Fibroblast of upper back skin (primary cell): Measurements from ENCODE around the gene APCDD1.

Source experiments
- DNase-seq: peaks from one replicate; pipeline ENCODE4 v3.0.0-alpha.2; 2013

APCDD1 gene

DNA sequence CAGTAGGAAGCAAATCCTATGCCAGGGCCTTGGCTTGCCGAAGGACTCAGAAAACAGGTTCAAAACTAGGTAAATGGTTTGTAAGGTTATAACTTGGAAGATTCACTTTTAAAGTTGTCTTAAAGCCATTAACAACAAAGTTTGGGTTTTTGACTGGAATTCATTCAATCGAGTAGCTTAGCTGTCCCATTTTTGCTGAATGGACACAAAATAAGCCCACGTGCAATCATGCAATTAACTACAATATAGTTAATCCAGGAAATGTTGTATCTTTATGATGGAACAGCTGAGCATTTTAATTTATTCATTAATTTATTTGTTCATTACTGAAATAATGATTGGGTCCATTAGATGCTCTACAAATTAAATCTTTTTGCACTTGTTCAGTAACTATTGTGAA lies 18.3 kb upstream of the APCDD1 start:
- no peak for DNase-seq

GRCh38 chr18:10437837-10438236 lies 16.6 kb upstream of the APCDD1 start:
- no peak for DNase-seq

GRCh38 chr18:10439898-10440297 lies 14.5 kb upstream of the APCDD1 start:
- DNase-seq: no peak

GRCh38 chr18:10440884-10441283 lies 13.6 kb upstream of the APCDD1 start:
- peak; percentile 66 for DNase-seq

- DNase-seq: no peak
Measured at GRCh38 chr18:10441472-10441871, 13.0 kb upstream of the APCDD1 start.

DNA sequence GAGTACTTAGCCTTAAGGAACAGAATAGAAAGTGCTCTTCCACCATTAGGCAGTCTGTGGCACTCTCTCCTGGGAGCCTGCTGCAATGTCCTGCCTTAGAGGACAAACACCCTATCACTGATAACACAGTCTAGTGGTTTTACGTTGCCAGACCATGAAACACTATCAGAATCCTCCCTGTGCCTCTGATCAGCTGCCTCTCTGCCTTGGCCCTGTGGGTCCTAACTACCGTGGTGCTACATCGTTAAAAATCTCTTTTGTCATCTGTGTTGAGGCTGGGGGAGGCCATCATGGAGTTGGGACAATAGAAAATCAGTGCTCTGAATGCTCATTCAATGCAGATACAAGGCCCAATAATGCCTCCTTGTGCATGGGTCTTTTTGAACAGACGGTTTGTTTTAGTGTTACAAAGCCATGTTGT lies 11.9 kb upstream of the APCDD1 start:
- no peak for DNase-seq

DNA sequence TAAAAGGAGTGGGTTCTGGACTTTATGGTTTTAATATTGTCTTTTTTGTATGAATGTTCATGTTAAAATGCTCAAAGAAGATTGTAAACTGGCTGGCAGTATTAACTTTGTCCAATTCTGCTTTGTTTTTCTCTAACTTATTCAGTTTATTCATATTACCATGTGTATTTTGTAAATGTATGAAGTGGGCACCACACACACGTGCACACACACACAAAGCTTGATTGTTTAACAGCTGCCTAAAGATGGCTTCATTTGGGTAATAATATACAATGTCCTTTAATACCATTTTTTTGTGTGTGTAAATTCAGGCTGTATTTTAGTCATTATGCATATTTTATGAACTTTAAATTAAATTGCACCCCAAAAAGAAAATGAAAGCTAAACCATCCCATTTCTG lies 11.4 kb upstream of the APCDD1 start:
- no peak for DNase-seq

DNA sequence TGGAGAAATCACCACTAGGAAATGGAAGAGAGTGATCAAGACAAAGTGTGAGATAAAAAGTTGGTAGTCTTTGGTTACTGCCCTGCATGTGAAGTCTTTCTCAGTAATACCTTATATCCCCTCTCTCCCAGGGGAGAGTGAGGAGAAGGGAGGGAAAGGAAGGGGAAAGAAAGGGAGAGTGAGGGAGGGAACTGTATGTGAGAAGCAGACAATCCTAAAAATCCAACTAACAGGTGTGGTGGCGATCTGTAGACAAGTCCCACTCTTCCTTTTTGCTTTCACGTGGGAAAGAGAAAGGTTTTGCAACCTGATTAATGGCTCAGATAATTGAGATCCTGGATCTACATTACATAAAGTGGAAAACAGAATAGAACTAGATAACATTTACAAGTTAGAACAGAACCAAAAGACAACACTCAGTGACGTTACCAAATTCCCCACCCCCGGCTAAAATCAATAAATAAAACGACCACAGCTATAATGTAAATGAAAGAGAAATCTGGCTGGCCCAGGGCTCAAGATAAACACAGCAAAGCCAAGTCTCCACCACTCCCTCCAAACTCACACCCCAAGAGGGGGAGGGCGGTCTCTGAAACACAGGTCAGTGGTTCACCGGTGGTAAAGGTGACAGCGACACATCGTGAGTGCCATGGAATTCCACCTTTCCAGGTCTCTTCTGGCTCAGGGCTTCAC lies 10.0 kb upstream of the APCDD1 start:
- no peak for DNase-seq

DNA sequence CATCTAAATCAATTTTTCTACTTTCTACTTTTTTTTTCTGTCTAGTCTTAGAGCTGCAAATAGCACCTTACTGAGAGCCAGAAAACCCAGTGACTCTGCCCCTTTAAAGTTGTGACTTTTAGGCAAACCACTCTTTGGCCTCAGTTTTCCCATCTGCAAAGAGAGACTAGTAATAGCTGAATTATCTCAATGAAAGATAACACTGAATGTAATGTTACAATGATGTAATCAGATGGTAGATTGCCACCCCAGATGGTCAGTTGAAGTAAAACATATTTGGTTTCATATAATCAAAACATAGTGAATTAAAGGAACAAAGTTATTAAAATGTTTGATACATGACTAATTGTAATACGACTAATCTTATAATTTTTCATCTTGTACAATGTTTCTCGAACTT lies 5.0 kb upstream of the APCDD1 start:
- no peak for DNase-seq

- no peak for DNase-seq
Measured at GRCh38 chr18:10450986-10451385, 3.4 kb upstream of the APCDD1 start.

GRCh38 chr18:10453261-10453805 lies 1.1 kb upstream of the APCDD1 start:
- no peak for DNase-seq

DNA sequence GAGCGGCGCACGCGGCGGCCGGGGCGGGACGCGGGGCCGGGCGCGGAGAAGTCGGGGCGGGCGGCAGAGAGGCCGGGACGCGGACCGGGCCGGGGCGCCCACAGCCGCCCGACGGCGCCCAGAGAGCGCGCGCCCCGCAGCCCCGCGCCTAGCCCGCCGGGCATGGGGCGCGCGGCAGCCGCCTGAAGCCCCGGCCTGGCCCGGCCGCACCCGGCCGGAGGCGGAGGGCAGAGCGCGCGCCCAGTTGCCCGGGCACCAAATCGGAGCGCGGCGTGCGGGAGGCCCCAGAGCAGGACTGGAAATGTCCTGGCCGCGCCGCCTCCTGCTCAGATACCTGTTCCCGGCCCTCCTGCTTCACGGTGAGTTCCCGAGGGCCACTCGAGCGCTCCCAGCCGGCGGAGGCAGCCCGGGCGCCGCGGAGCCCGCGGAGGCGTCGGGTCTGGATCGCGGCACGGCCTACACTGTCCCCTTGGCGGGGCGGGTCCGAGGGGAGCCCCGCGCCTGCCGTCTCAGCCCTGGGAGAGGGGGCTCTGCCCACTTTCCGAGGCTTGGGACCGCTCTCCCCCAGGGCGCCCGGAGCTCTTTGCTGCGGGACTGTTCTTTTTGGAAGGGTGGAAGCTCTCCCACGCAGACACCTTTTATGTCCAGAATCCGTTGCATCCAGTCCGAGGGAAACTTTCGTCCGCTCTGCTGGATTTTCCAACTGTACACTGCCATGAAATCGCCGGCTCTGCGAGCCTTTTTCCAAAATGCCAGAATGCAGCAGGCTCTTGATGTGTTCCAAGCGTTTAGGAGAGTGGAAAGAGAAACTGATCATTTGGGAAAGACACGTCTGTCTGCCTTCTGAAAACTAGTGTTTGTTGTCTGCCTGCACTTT lies 484 bp downstream of the APCDD1 start:
- no peak for DNase-seq

GRCh38 chr18:10455726-10456453 lies 1.5 kb downstream of the APCDD1 start:
- DNase-seq: no peak

DNA sequence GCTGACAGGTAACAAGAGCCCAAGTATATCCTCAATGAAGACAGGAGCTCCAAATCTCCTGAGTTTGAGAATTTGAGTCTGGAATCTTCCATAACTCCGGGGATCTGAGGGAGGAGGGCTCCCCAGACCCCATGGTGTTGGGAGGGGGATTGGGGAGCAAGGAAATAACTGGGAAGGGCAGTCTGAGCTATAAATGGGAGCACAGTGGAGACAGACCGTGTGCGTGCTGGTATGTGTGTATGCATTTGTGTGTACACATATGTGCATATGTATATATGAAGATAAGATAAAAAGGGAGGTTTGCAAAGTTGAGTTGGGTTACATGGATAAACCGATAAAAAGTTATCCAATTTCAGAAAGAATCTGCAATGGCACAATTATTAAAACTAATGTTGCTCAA lies 2.3 kb downstream of the APCDD1 start:
- DNase-seq: no peak

GRCh38 chr18:10457128-10457527 lies 2.7 kb downstream of the APCDD1 start:
- no peak for DNase-seq

DNA sequence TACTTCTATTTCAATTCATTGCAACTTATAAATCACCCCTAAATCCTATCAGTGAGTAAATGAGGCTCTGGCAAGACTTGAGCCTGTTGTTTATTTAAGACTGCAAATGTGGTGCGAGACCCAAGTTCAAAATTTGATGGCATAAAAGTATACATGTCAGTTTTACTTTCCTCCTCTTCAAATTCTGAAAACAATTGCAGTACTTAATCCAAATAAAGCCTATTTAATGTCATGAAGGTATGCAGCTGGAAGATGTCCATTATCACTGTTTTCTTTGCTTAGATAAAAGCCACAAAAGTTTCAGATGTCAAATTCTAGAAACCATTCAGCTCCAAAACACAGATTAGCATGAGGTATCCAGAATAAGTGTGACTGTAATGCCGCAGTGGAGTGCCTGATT lies 3.3 kb downstream of the APCDD1 start:
- peak; percentile 36 for DNase-seq

GRCh38 chr18:10458691-10459090 lies 4.3 kb downstream of the APCDD1 start:
- peak; percentile 60 for DNase-seq

- DNase-seq: no peak
Measured at GRCh38 chr18:10459587-10459986, 5.2 kb downstream of the APCDD1 start.

- DNase-seq: no peak
Measured at GRCh38 chr18:10460414-10461018, 6.1 kb downstream of the APCDD1 start.

DNA sequence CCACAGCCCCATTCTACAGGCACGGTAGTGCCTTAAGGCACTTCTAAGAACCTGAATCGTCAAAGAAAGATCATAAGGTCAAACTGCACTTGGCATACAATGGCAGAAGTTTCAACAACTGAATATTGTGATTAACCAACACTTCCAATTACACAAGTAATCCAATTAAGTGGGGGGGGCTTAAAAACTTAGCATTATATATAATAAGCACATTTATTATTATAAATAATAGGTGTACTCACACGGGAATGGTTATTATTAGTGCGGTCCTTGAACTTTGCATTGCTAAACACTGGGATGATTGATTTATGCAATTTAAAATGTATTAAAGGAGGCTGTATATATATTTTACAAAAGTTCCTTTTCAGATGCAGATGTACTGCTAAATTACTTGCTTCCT lies 7.6 kb downstream of the APCDD1 start:
- DNase-seq: no peak

DNA sequence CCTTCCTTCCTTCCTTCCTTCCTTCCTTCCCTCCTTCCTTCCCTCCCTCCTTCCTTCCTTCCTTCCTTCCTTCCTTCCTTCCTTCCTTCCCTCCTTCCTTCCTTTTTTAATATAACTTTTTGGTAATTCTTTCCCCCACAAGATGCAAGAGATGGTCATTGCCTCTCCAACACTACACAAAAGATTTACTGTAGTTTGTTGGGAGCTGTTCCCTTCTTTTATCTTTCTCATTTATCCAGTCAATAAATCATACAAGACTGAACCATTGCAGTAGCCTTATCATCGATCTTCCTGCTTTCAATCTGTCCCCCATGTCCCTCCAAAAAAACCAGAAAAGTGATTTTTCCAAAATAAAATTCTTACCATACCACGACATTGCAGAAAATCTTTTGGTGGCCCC lies 8.2 kb downstream of the APCDD1 start:
- no peak for DNase-seq

GRCh38 chr18:10463096-10463495 lies 8.7 kb downstream of the APCDD1 start:
- DNase-seq: no peak

GRCh38 chr18:10463741-10464140 lies 9.3 kb downstream of the APCDD1 start:
- no peak for DNase-seq
